Upper lobe of left lung (tissue), 4 donors: Measurements from ENCODE around the gene TMBIM4.

ENCODE experiments used
- EP300 ChIP-seq, 4 donors: sonication (generic); formaldehyde crosslinking; IDR thresholded peaks; one replicate each; pipeline ENCODE4 v1.5.1; 2017; ENCODE audit warnings: antibody characterized with exemption in 4 of 4, control low read depth in 2 of 4
- POLR2A ChIP-seq, 4 donors: fragments of 450-650 bp; IDR thresholded peaks; one replicate each; pipeline ENCODE4 v1.5.1; 2016 to 2017; ENCODE audit warnings: antibody characterized with exemption in 4 of 4, mild to moderate bottlenecking in 2 of 4
- POLR2AphosphoS5 ChIP-seq, 2 donors: sonication (generic); formaldehyde crosslinking; IDR thresholded peaks; one replicate each; pipeline ENCODE4 v1.5.1; 2017; ENCODE audit warnings: antibody characterized with exemption in 2 of 2
- TF ChIP-seq, protein P1 (sequence below), 6 experiments: fragments of 450-650 bp in 4 of 6; fragments of 200-600 bp in 2 of 6; sonication (generic) in 2 of 6; IDR thresholded peaks; one replicate each; pipeline ENCODE4 v1.5.1; 2016 to 2019; ENCODE audit warnings: antibody characterized with exemption in 6 of 6

DNA sequence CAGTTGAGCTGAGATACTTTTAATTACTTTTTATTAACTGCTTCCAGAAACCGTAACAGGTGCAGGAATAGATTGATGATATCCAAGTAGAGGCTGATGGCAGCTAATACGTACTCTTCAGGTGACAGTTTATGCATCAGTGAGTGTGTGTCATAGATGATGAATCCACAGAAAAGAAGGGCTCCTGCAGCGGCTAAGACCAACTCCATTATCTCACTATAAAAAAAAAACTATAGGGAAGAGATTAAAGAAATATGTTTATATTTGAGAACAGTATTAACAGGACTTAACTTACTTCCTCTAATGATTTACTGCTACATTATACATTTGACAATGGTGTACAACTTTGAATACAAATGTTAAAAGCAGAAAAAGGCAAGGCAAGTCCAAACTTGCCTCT lies 31.9 kb downstream of the TMBIM4 start:
- TF ChIP-seq, protein P1, sequence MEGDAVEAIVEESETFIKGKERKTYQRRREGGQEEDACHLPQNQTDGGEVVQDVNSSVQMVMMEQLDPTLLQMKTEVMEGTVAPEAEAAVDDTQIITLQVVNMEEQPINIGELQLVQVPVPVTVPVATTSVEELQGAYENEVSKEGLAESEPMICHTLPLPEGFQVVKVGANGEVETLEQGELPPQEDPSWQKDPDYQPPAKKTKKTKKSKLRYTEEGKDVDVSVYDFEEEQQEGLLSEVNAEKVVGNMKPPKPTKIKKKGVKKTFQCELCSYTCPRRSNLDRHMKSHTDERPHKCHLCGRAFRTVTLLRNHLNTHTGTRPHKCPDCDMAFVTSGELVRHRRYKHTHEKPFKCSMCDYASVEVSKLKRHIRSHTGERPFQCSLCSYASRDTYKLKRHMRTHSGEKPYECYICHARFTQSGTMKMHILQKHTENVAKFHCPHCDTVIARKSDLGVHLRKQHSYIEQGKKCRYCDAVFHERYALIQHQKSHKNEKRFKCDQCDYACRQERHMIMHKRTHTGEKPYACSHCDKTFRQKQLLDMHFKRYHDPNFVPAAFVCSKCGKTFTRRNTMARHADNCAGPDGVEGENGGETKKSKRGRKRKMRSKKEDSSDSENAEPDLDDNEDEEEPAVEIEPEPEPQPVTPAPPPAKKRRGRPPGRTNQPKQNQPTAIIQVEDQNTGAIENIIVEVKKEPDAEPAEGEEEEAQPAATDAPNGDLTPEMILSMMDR (IDR thresholded peaks at IDR 0.05): no peak
- no peak for TF ChIP-seq POLR2AphosphoS5 (IDR thresholded peaks at IDR 0.05)
- no peak for TF ChIP-seq EP300 (IDR thresholded peaks at IDR 0.05)
- no peak for TF ChIP-seq POLR2A (IDR thresholded peaks at IDR 0.05)
